WTC11 (cell line): Measurements from ENCODE around the gene SOX6. TPM values are rescaled to one million over a fixed set of nuclear protein-coding genes. Genes with fewer than 3 reads are reported as not detected.

Experiments used
- ATAC-seq: fragments of 200-7000 bp; cut with Tn5 transposase; 2 replicates; pipeline ENCODE4 v1.10.0; 2021; ENCODE audit warnings: mild to moderate bottlenecking, moderate library complexity
- CTCF ChIA-PET: fragments of 300-600 bp; sonication (Branson Sonifier 250); formaldehyde crosslinking; loops from one replicate; lab custom pipeline; 2021; ENCODE audit warnings: antibody characterized with exemption; lab: Charles Lee
- POLR2A ChIA-PET: fragments of 350-600 bp; sonication (Branson Sonifier 250); formaldehyde crosslinking; loops from one replicate; lab custom pipeline; 2021; ENCODE audit warnings: antibody characterized with exemption; lab: Charles Lee
- DNase-seq: peaks from one replicate; pipeline ENCODE4 v3.0.0; 2021; ENCODE audit warnings: low spot score
- H3K27ac Mint-ChIP-seq: 2 replicates; pipeline ENCODE4 v1.8.0; 2021; ENCODE audit warnings: mixed read lengths
- H3K27me3 Mint-ChIP-seq: 2 replicates; pipeline ENCODE4 v1.8.0; 2021; ENCODE audit warnings: low read depth, mild to moderate bottlenecking, moderate library complexity, mixed read lengths
- H3K36me3 Mint-ChIP-seq: 2 replicates; pipeline ENCODE4 v1.8.0; 2021; ENCODE audit warnings: mixed read lengths
- H3K4me1 Mint-ChIP-seq: 2 replicates; pipeline ENCODE4 v1.8.0; 2022; ENCODE audit warnings: mixed read lengths
- H3K4me3 Mint-ChIP-seq: 2 replicates; pipeline ENCODE4 v1.8.0; 2021; ENCODE audit warnings: mild to moderate bottlenecking, moderate library complexity, mixed read lengths
- H3K9me3 Mint-ChIP-seq: 2 replicates; pipeline ENCODE4 v1.8.0; 2021; ENCODE audit warnings: mixed read lengths
- ATF6 ChIP-seq: sonication (generic); formaldehyde crosslinking; IDR thresholded peaks from 2 replicates; pipeline ENCODE4 v1.8.1; 2023; ENCODE audit warnings: mild to moderate bottlenecking, missing genetic modification reagents
- E2F5 ChIP-seq: sonication (generic); formaldehyde crosslinking; IDR thresholded peaks from 2 replicates; pipeline ENCODE4 v1.8.1; 2022; ENCODE audit warnings: mild to moderate bottlenecking, moderate library complexity, missing genetic modification reagents
- FOXK1 ChIP-seq: sonication (generic); formaldehyde crosslinking; IDR thresholded peaks from 2 replicates; pipeline ENCODE4 v1.8.0; 2022; ENCODE audit warnings: mild to moderate bottlenecking, moderate library complexity, missing genetic modification reagents
- FOXP1 ChIP-seq: sonication (generic); formaldehyde crosslinking; IDR thresholded peaks from 2 replicates; pipeline ENCODE4 v1.8.0; 2022; ENCODE audit warnings: missing genetic modification reagents, mild to moderate bottlenecking, moderate library complexity, borderline replicate concordance
- FOXP4 ChIP-seq: sonication (generic); formaldehyde crosslinking; IDR thresholded peaks from 2 replicates; pipeline ENCODE4 v1.8.0; 2022; ENCODE audit warnings: mild to moderate bottlenecking, missing genetic modification reagents
- HMGA2 ChIP-seq: fragments of 250-450 bp; sonication (Bioruptor Pico); IDR thresholded peaks from 2 replicates; pipeline ENCODE4 v1.4.0; 2021; ENCODE audit warnings: mild to moderate bottlenecking, moderate library complexity
- HMGXB4 ChIP-seq: sonication (generic); formaldehyde crosslinking; IDR thresholded peaks from 2 replicates; pipeline ENCODE4 v1.8.1; 2023; ENCODE audit warnings: mild to moderate bottlenecking, moderate library complexity, missing genetic modification reagents
- IRF1 ChIP-seq: sonication (generic); formaldehyde crosslinking; IDR thresholded peaks from 2 replicates; pipeline ENCODE4 v1.8.0; 2023; ENCODE audit warnings: missing genetic modification reagents
- JAZF1 ChIP-seq: fragments of 250-450 bp; sonication (Bioruptor Pico); IDR thresholded peaks from 2 replicates; pipeline ENCODE4 v1.9.0; 2021; ENCODE audit warnings: moderate library complexity, mild to moderate bottlenecking, inconsistent platforms
- MLX ChIP-seq: sonication (generic); formaldehyde crosslinking; IDR thresholded peaks from 2 replicates; pipeline ENCODE4 v1.8.1; 2023; ENCODE audit warnings: mild to moderate bottlenecking, missing genetic modification reagents, moderate library complexity
- MXD4 ChIP-seq: fragments of 250-450 bp; sonication (Bioruptor Pico); IDR thresholded peaks from 2 replicates; pipeline ENCODE4 v1.8.0; 2021; ENCODE audit warnings: mild to moderate bottlenecking, moderate library complexity, borderline replicate concordance
- NFE2L1 ChIP-seq: sonication (generic); formaldehyde crosslinking; IDR thresholded peaks from 2 replicates; pipeline ENCODE4 v1.8.1; 2023; ENCODE audit warnings: missing genetic modification reagents
- RORB ChIP-seq: fragments of 250-450 bp; sonication (Bioruptor Pico); IDR thresholded peaks from 2 replicates; pipeline ENCODE4 v1.9.0; 2021; ENCODE audit warnings: mild to moderate bottlenecking
- SP1 ChIP-seq: sonication (generic); formaldehyde crosslinking; conservative IDR thresholded peaks from 2 replicates; pipeline ENCODE4 v1.8.1; 2022; ENCODE audit warnings: missing genetic modification reagents
- TCF7 ChIP-seq: sonication (generic); formaldehyde crosslinking; IDR thresholded peaks from 2 replicates; pipeline ENCODE4 v1.8.0; 2022; ENCODE audit warnings: mild to moderate bottlenecking, low read depth, missing genetic modification reagents, moderate library complexity
- TEAD4 ChIP-seq: sonication (generic); formaldehyde crosslinking; IDR thresholded peaks from 2 replicates; pipeline ENCODE4 v1.8.0; 2022; ENCODE audit warnings: mild to moderate bottlenecking, missing genetic modification reagents
- USF1 ChIP-seq: sonication (generic); formaldehyde crosslinking; IDR thresholded peaks from 2 replicates; pipeline ENCODE4 v1.8.0; 2022; ENCODE audit warnings: mild to moderate bottlenecking, missing genetic modification reagents
- ZBTB21 ChIP-seq: sonication (generic); formaldehyde crosslinking; IDR thresholded peaks from 2 replicates; pipeline ENCODE4 v1.8.1; 2023; ENCODE audit warnings: mild to moderate bottlenecking, missing genetic modification reagents, borderline replicate concordance
- ZNF232 ChIP-seq: sonication (generic); formaldehyde crosslinking; IDR thresholded peaks from 2 replicates; pipeline ENCODE4 v1.8.0; 2022; ENCODE audit warnings: mild to moderate bottlenecking, missing genetic modification reagents
- ZNF317 ChIP-seq: sonication (generic); formaldehyde crosslinking; IDR thresholded peaks from 2 replicates; pipeline ENCODE4 v1.8.1; 2023; ENCODE audit warnings: low read depth, mild to moderate bottlenecking, moderate library complexity, missing genetic modification reagents, borderline replicate concordance
- ZNF671 ChIP-seq: fragments of 250-450 bp; sonication (Bioruptor Pico); IDR thresholded peaks from 2 replicates; pipeline ENCODE4 v1.8.0; 2021; ENCODE audit warnings: mild to moderate bottlenecking
- total RNA-seq: library from RNA; stranded (reverse); gene quantifications from 3 replicates; pipeline ENCODE4 v1.2.3, GENCODE V29; 2021

SOX6 gene
- total RNA-seq, 1 experiment from 2014 or later: 0.13 TPM

GRCh38 chr11:16301462-16301861 is 54.9 kb downstream of the SOX6 start (continued):
- TF ChIP-seq TCF7 (CRISPR knock-in tag) (no peak), HMGA2 (CRISPR knock-in tag) (no peak), IRF1 (no peak), USF1 (CRISPR knock-in tag) (no peak), TEAD4 (no peak), JAZF1 (CRISPR knock-in tag) (no peak)

GRCh38 chr11:16299884-16300782 is 56.2 kb downstream of the SOX6 start:
- Mint-ChIP-seq H3K4me1 (peaks cover 11% of the 10 kb centered on the region; the same call in 1 of the 2 replicates), H3K4me3 (no peak overlapping the region), H3K36me3 (no peaks in the 10 kb centered on the region), H3K27me3 (no peaks in the 10 kb centered on the region), H3K27ac (peak overlapping the region; percentile 40; the same call in 1 of the 2 replicates), H3K9me3 (no peaks in the 10 kb centered on the region)
- POLR2A ChIA-PET: no interaction called here
- no peak for TF ChIP-seq ATF6 (CRISPR knock-in tag)
- no peak for TF ChIP-seq MXD4 (CRISPR knock-in tag)
- no peak for TF ChIP-seq NFE2L1 (CRISPR knock-in tag)
- no peak for TF ChIP-seq MLX (CRISPR knock-in tag)
- no peak for TF ChIP-seq FOXP1
- DNase-seq (no peak), ATAC-seq (no peak)
- CTCF ChIA-PET: no interaction called here

GRCh38 chr11:16299390-16299789 is 57.0 kb downstream of the SOX6 start:
- no peak for DNase-seq
- Mint-ChIP-seq H3K4me1 (peaks cover 11% of the 10 kb centered on the region; the same call in 1 of the 2 replicates), H3K9me3 (no peaks in the 10 kb centered on the region), H3K36me3 (no peaks in the 10 kb centered on the region), H3K27ac (no peak overlapping the region)
- CTCF ChIA-PET: no interaction called here
- POLR2A ChIA-PET: no interaction called here
- ATAC-seq: no peak
- TF ChIP-seq TCF7 (CRISPR knock-in tag) (no peak), FOXK1 (CRISPR knock-in tag) (no peak), E2F5 (no peak), RORB (no peak), HMGXB4 (CRISPR knock-in tag) (no peak), FOXP4 (no peak), ZNF232 (CRISPR knock-in tag) (no peak), USF1 (CRISPR knock-in tag) (no peak), ZBTB21 (CRISPR knock-in tag) (no peak), SP1 (CRISPR knock-in tag) (no peak), FOXP1 (no peak), ZNF671 (CRISPR knock-in tag) (no peak), ZNF317 (CRISPR knock-in tag) (no peak)
- TF ChIP-seq, all 79 proteins: peak for 0
- no peaks in the 10 kb centered on the region for H3K27me3 Mint-ChIP-seq
- no peak overlapping the region for H3K4me3 Mint-ChIP-seq
